Measurements from ENCODE around the gene MAP3K5.

DNA sequence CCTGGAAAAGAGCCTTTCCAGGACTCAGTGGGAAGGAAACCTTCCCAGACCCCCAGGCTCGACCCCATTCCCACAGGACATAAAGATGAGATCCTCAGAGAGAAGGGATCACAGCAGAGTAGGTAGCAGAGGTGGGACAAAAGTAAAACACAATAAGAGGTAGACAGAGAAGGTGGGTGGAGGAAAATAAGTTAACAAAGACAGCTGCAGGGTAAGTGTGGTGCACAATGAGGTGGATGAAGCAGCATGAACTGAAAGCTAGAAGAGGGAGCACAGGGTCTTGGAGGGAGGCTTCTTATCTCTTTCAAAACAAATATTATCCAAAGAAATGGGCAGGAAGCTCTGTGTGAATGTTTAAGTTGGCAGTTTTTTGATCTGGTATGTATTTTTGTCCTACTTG, 228.1 kb downstream of the MAP3K5 start:
- TF ChIP-seq POLR2AphosphoS5 (IDR thresholded peaks at IDR 0.05) (no peak), CTCF (IDR thresholded peaks at IDR 0.05) (no peak), POLR2A (IDR thresholded peaks at IDR 0.05) (no peak)
